ENCODE results near the gene BFSP2.

Gene BFSP2

GRCh38 chr3:133426721-133427120, 26.9 kb downstream of the BFSP2 start:
- H3K4me3 ChIP-seq (ENCODE audit: low read length): no peak overlapping the region
- DNase-seq (ENCODE audit: low read depth): peak; percentile 58
- no peak for TF ChIP-seq CTCF (conservative IDR thresholded peaks at IDR 0.05; ENCODE audit: low read length)

DNA sequence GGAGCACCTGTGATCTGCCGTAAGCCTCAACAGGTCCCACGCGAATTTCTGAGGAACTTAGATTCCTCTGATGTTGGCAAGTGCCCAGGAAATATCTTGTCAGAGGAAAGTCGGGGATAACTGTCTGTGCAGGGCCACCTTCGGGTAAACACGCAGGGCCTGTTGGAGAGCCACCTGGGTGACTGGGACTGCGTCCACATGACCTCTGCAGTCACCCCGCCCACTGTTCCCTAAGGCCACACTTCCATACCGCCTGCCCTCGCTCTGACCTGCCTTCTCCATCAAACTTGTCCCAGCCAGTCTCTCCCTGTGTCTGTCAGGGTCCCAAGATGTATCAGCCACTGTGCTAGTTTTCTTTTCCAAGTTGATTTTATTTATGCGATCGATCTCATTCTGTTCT, 28.7 kb downstream of the BFSP2 start:
- no peak for TF ChIP-seq CTCF (conservative IDR thresholded peaks at IDR 0.05; ENCODE audit: low read length)
- no peak for DNase-seq (ENCODE audit: low read depth)
- no peak overlapping the region for H3K4me3 ChIP-seq (ENCODE audit: low read length)

DNA sequence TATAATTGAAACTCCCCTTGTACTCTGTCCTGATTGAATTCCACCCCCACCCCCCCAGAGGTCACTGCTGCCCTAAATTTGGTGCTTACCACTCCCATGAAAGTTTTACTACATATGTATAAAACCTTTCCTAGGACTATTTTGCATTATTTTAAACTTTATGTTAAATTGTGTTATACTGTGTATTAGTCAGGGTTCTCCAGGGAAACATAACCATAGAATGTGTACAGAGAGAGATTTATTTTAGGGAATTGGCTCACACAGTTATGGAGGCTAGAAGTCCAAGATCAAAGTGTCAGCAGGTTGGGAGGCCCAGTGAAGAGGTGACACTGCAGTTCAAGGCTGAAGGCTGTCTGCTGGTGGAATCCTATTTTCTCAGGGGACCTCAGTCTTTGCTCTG, 29.2 kb downstream of the BFSP2 start:
- H3K4me3 ChIP-seq (ENCODE audit: low read length): no peak overlapping the region
- no peak for DNase-seq (ENCODE audit: low read depth)
- no peak for TF ChIP-seq CTCF (conservative IDR thresholded peaks at IDR 0.05; ENCODE audit: low read length)

- no peak overlapping the region for H3K4me3 ChIP-seq (ENCODE audit: low read length)
- no peak for TF ChIP-seq CTCF (conservative IDR thresholded peaks at IDR 0.05; ENCODE audit: low read length)
- no peak for DNase-seq (ENCODE audit: low read depth)
Measured at GRCh38 chr3:133439563-133439962, 39.7 kb downstream of the BFSP2 start.

DNA sequence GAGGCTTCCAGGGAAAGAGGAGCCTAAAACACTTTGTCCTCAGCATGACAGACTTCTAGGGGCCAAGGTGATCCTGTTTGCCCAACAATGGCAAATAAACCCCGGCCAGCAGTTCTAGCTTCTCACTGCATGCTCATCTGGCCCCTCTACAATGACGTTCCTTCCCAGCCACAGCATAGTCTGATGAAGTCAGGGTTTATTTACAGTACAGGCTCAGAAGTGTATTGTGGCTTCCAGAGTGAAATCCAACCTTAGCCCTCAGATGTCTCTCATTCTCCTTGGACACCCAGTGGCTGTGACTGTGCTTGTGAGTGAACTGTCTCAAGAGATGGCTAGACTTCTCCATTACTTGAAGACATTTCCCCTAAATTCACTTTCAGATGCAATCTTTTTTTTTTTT, 40.8 kb downstream of the BFSP2 start:
- DNase-seq (ENCODE audit: low read depth): no peak
- no peak overlapping the region for H3K4me3 ChIP-seq (ENCODE audit: low read length)
- no peak for TF ChIP-seq CTCF (conservative IDR thresholded peaks at IDR 0.05; ENCODE audit: low read length)

DNA sequence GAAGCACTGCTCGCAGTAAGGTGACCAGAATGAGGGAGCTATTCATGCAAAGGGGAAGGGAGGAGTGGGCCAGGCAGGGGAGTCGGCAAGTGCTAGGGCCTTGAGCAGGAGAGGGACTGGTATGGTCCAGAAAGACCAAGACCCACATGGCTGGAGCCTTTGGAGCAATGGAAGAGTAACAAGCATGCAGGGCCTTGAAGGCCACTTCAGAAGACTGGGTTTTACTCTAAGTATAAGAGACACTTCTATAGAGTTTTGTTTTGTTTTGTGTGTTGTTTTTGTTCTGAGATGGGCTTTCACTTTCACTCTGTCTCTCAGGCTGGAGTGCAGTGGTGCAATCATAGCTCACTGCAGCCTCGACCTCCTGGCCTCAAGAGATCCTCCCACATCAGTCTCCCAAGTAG, 42.0 kb downstream of the BFSP2 start:
- H3K4me3 ChIP-seq (ENCODE audit: low read length): no peak overlapping the region
- no peak for DNase-seq (ENCODE audit: low read depth)
- no peak for TF ChIP-seq CTCF (conservative IDR thresholded peaks at IDR 0.05; ENCODE audit: low read length)

DNA sequence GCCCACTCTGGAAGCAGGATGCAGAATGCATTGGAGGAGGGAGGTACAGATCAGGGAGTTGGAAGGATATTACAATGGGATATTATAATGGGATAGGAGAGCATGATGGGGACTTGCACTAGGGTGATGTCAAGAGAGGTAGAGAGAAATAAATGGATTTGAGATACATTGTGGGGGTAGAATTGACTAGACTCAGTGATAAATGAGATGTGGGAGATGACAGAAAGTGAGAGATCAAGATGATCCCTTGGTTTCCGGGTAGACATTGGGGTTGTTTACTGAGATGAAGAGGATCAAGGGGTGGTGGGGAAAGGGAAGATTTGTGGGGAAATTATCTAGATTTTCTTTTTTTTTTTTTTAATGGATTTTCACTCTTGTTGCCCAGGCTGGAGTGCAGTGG, 42.7 kb downstream of the BFSP2 start:
- no peak for TF ChIP-seq CTCF (conservative IDR thresholded peaks at IDR 0.05; ENCODE audit: low read length)
- no peak for DNase-seq (ENCODE audit: low read depth)
- no peak overlapping the region for H3K4me3 ChIP-seq (ENCODE audit: low read length)

Data from AG10803 (cell line).